Mesendoderm (in vitro differentiated cells): ENCODE data around the gene NEURL2.

Experiments used
- DNase-seq: peaks from one replicate; pipeline ENCODE4 v3.0.0; 2013
- H2AK5ac ChIP-seq: 2 replicates; pipeline ENCODE4 v1.6.1; 2013; ENCODE audit warnings: low read length, inconsistent platforms
- H2BK120ac ChIP-seq: 2 replicates; pipeline ENCODE4 v1.6.1; 2013; ENCODE audit warnings: low read depth, mild to moderate bottlenecking, low read length, moderate library complexity, mixed read lengths
- H2BK15ac ChIP-seq: replicated peaks from 2 replicates; pipeline ENCODE4 v1.6.1; 2013; ENCODE audit warnings: low read depth, mild to moderate bottlenecking, moderate library complexity
- H2BK5ac ChIP-seq: 2 replicates; pipeline ENCODE4 v1.6.1; 2013; ENCODE audit warnings: low read length, inconsistent platforms
- H3K18ac ChIP-seq: 2 replicates; pipeline ENCODE4 v1.6.1; 2013; ENCODE audit warnings: mild to moderate bottlenecking, low read length, mixed read lengths
- H3K23ac ChIP-seq: one replicate; pipeline ENCODE4 v1.6.1; 2013; ENCODE audit warnings: low read length
- H3K27ac ChIP-seq: 2 replicates; pipeline ENCODE4 v1.5.1; 2013; ENCODE audit warnings: low read depth, mild to moderate bottlenecking, inconsistent platforms, low read length, moderate library complexity
- H3K27me3 ChIP-seq: 2 replicates; pipeline ENCODE4 v1.6.1; 2013; ENCODE audit warnings: low read length, control low read depth, mild to moderate bottlenecking, inconsistent platforms; ENCODE audit not compliant: insufficient read depth, poor library complexity
- H3K36me3 ChIP-seq: 2 replicates; pipeline ENCODE4 v1.6.1; 2013; ENCODE audit warnings: low read length, inconsistent platforms; ENCODE audit not compliant: control insufficient read depth, insufficient read depth
- H3K4ac ChIP-seq: one replicate; pipeline ENCODE4 v1.6.1; 2013; ENCODE audit warnings: low read depth, mild to moderate bottlenecking, low read length, moderate library complexity
- H3K4me1 ChIP-seq: 2 replicates; pipeline ENCODE4 v1.6.1; 2013; ENCODE audit warnings: low read depth, low read length, inconsistent platforms; ENCODE audit not compliant: control insufficient read depth
- H3K4me2 ChIP-seq: 2 replicates; pipeline ENCODE4 v1.6.1; 2013; ENCODE audit warnings: low read length
- H3K4me3 ChIP-seq: 2 replicates; pipeline ENCODE4 v1.5.1; 2013; ENCODE audit warnings: mild to moderate bottlenecking, low read length
- H3K56ac ChIP-seq: one replicate; pipeline ENCODE4 v1.6.1; 2013; ENCODE audit warnings: low read length
- H3K79me1 ChIP-seq: 2 replicates; pipeline ENCODE4 v1.6.1; 2013; ENCODE audit warnings: low read length, inconsistent platforms
- H3K79me2 ChIP-seq: 2 replicates; pipeline ENCODE4 v1.6.1; 2013; ENCODE audit warnings: mild to moderate bottlenecking, low read length; ENCODE audit not compliant: control insufficient read depth, insufficient read depth
- H3K9ac ChIP-seq: 2 replicates; pipeline ENCODE4 v1.6.1; 2013; ENCODE audit warnings: low read length, inconsistent platforms
- H4K5ac ChIP-seq: one replicate; pipeline ENCODE4 v1.6.1; 2013; ENCODE audit warnings: low read length
- H4K8ac ChIP-seq: one replicate; pipeline ENCODE4 v1.6.1; 2013; ENCODE audit warnings: low read depth, mild to moderate bottlenecking, control low read depth, low read length, moderate library complexity
- WGBS: extraction: QIAGEN DNeasy Blood & Tissue Kit; methylation state at CpG from one replicate; pipeline ENCODE4 v1.1.7; 2013; ENCODE audit warnings: low lambda C conversion rate, missing lambda C conversion rate; ENCODE audit not compliant: insufficient coverage; ENCODE audit errors: extremely low coverage; 5-methylcytosine and 5-hydroxymethylcytosine counted together

The NEURL2 gene

DNA sequence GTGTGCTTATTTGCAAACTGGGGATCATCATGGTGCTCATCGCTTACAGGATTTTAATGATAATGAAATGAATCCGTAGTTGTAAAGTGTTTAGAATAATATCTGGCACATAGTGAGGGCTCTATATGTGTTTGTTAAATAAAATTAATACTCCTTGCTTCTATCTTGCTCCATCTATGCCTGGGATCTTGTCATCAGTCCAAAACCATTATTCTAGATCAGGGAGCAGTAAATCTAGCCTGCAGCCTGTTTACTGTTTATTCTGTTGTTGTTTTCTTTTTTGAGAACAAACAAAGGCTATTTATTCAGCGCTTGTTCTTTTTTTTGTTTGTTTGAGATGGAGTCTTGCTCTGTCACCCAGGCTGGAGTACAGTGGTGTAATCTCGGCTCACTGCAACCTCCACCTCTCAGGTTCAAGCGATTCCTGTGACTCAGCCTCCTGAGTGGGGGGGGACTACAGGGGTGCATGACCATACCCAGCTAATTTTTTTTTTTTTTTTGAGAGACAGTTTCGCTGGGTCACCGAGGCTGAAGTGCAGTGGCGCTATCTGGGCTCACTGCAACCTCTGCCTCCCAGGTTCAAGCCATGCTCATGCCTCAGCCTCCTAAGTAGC lies 41.9 kb downstream of the NEURL2 start:
- H3K4ac ChIP-seq: no peak overlapping the region
- H3K79me1 ChIP-seq: no peaks in the 10 kb centered on the region
- no peak overlapping the region for H4K8ac ChIP-seq
- no peak overlapping the region for H2BK15ac ChIP-seq
- H3K18ac ChIP-seq: no peak overlapping the region
- DNase-seq: no peak
- H4K5ac ChIP-seq: no peak overlapping the region
- H3K4me3 ChIP-seq: no peak overlapping the region
- no peak overlapping the region for H3K56ac ChIP-seq
- H3K27ac ChIP-seq: no peak overlapping the region
- H3K23ac ChIP-seq: no peak overlapping the region
- no peak overlapping the region for H2AK5ac ChIP-seq
- WGBS: no CpG with 5 or more reads among the region's 8 CpGs
- H2BK120ac ChIP-seq: no peak overlapping the region
- no peaks in the 10 kb centered on the region for H3K36me3 ChIP-seq
- no peaks in the 10 kb centered on the region for H3K27me3 ChIP-seq
- no peaks in the 10 kb centered on the region for H3K4me1 ChIP-seq
- no peak overlapping the region for H2BK5ac ChIP-seq
- H3K4me2 ChIP-seq: no peak overlapping the region
- H3K9ac ChIP-seq: no peak overlapping the region
- H3K79me2 ChIP-seq: no peaks in the 10 kb centered on the region

DNA sequence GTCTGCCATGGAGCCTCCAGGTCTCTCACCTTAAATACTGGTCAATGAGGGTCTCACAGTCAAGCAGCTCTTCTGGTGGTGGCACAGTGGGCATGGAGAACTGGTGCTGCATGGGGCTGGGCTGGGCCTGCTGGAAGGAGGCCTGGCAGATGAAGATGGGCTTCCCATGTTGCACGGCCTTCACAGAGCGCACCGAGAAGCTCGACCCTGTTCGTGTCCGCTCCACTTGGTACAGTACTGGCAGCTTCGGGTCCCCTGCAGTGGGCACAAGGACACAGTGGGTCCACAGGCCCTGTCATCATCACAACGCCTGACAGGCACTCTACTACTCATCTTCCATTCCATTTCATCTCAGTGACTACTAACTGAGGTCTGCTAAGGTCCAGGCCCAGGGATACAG lies 42.6 kb downstream of the NEURL2 start:
- no peak overlapping the region for H3K23ac ChIP-seq
- no peak overlapping the region for H3K9ac ChIP-seq
- H4K8ac ChIP-seq: no peak overlapping the region
- H3K56ac ChIP-seq: no peak overlapping the region
- no peak overlapping the region for H2AK5ac ChIP-seq
- H3K79me2 ChIP-seq: no peaks in the 10 kb centered on the region
- no peak overlapping the region for H3K4me2 ChIP-seq
- no peaks in the 10 kb centered on the region for H3K27me3 ChIP-seq
- no CpG with 5 or more reads among the region's 8 CpGs for WGBS
- no peak for DNase-seq
- H3K4ac ChIP-seq: no peak overlapping the region
- no peak overlapping the region for H3K4me3 ChIP-seq
- H2BK5ac ChIP-seq: no peak overlapping the region
- H3K27ac ChIP-seq: no peak overlapping the region
- H3K36me3 ChIP-seq: no peaks in the 10 kb centered on the region
- H2BK15ac ChIP-seq: no peak overlapping the region
- H3K18ac ChIP-seq: no peak overlapping the region
- no peaks in the 10 kb centered on the region for H3K79me1 ChIP-seq
- no peaks in the 10 kb centered on the region for H3K4me1 ChIP-seq
- no peak overlapping the region for H4K5ac ChIP-seq
- H2BK120ac ChIP-seq: no peak overlapping the region

GRCh38 chr20:45845452-45845851 lies 45.6 kb downstream of the NEURL2 start:
- Histone ChIP-seq H3K27ac (no peak overlapping the region), H3K4me3 (no peak overlapping the region), H2AK5ac (no peak overlapping the region), H3K4me2 (no peak overlapping the region), H3K23ac (no peak overlapping the region), H3K27me3 (no peaks in the 10 kb centered on the region), H3K79me1 (no peaks in the 10 kb centered on the region), H3K18ac (no peak overlapping the region), H3K4ac (no peak overlapping the region), H3K36me3 (peaks cover 2% of the 10 kb centered on the region), H3K56ac (no peak overlapping the region), H3K79me2 (no peaks in the 10 kb centered on the region), H2BK5ac (no peak overlapping the region), H4K8ac (no peak overlapping the region), H3K4me1 (no peaks in the 10 kb centered on the region), H2BK15ac (no peak overlapping the region), H3K9ac (no peak overlapping the region), H4K5ac (no peak overlapping the region), H2BK120ac (no peak overlapping the region)
- DNase-seq: no peak

DNA sequence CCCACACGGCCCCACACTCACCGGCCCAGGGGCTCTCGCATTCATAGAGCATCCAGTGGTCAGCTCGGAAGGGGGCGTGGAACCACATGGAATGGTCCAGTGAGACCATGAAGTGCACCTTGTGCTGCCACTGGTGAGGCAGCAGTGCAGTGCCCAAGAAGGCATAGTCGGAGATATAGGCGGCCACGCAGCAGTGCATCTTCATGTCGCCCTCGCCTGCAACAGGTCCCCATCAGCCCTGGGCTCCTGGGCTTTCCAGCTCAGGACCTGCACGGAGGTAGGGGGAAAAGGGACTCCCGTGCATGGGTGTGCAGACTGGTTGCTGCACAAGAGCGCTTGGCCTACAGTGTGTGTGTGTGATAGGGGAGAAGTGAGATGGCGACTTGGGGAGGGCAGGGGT lies 47.5 kb downstream of the NEURL2 start:
- H3K36me3 ChIP-seq: peaks cover 2% of the 10 kb centered on the region
- no peak overlapping the region for H4K5ac ChIP-seq
- no peaks in the 10 kb centered on the region for H3K79me1 ChIP-seq
- no peak overlapping the region for H3K4me2 ChIP-seq
- H3K4me1 ChIP-seq: no peaks in the 10 kb centered on the region
- H2BK120ac ChIP-seq: no peak overlapping the region
- H2BK5ac ChIP-seq: no peak overlapping the region
- H4K8ac ChIP-seq: no peak overlapping the region
- no peak overlapping the region for H2BK15ac ChIP-seq
- H3K27ac ChIP-seq: no peak overlapping the region
- DNase-seq: no peak
- no peaks in the 10 kb centered on the region for H3K79me2 ChIP-seq
- H3K56ac ChIP-seq: no peak overlapping the region
- H3K9ac ChIP-seq: no peak overlapping the region
- no peak overlapping the region for H3K23ac ChIP-seq
- no peaks in the 10 kb centered on the region for H3K27me3 ChIP-seq
- no CpG with 5 or more reads among the region's 14 CpGs for WGBS
- H2AK5ac ChIP-seq: no peak overlapping the region
- H3K4me3 ChIP-seq: no peak overlapping the region
- no peak overlapping the region for H3K4ac ChIP-seq
- no peak overlapping the region for H3K18ac ChIP-seq

- Histone ChIP-seq H3K9ac (no peak overlapping the region), H3K56ac (no peak overlapping the region), H3K4me2 (no peak overlapping the region), H2AK5ac (no peak overlapping the region), H3K18ac (no peak overlapping the region), H3K79me2 (no peaks in the 10 kb centered on the region), H3K27ac (no peak overlapping the region), H3K4ac (no peak overlapping the region), H3K23ac (no peak overlapping the region), H2BK5ac (no peak overlapping the region), H4K8ac (no peak overlapping the region), H3K79me1 (no peaks in the 10 kb centered on the region), H2BK120ac (no peak overlapping the region), H3K27me3 (no peaks in the 10 kb centered on the region), H3K4me3 (no peak overlapping the region), H3K36me3 (peaks cover 2% of the 10 kb centered on the region), H2BK15ac (no peak overlapping the region), H4K5ac (no peak overlapping the region), H3K4me1 (no peaks in the 10 kb centered on the region)
- WGBS: no CpG with 5 or more reads among the region's 5 CpGs
- no peak for DNase-seq
Observed at GRCh38 chr20:45842169-45842812, 48.7 kb downstream of the NEURL2 start.
